Measurements from ENCODE around the gene NELL1. TPM values are rescaled to one million over a fixed set of nuclear protein-coding genes. Genes with fewer than 3 reads are reported as not detected.

Gene NELL1
- total and polyA plus RNA-seq, 2 donors (not counting 3 experiments of a cell fraction or from before 2014, with no cell fraction given), result not detected

DNA sequence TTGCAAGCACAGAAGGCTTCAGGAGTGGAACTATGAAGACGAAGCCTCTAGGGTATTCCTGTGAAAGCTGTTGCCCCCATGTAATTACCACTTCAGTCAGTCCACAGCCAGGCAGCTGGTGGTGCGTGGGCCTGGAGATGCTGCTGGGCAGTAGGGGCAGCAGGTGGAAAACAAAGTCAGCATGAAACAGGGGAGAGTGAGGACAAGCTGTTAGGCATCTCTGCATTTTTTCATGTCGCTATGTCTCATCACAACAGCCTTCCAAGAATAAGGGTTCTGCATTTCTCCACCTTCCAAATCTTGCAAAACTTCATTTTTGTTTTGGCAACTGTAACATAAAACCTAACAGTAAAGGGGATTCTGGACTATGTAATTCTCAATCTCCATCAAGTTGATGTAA lies 757.5 kb downstream of the NELL1 start:
- no peaks in the 10 kb centered on the region for H3K27me3 ChIP-seq (ENCODE audit: control insufficient read depth in 2 of 2, insufficient read depth in 2 of 2, low read length in 2 of 2)
- H3K4me3 ChIP-seq (replicated peaks in 1 of 3; ENCODE audit: insufficient read depth in 1 of 3, low read depth in 1 of 3, low read length in 3 of 3), result no peak overlapping the region
- no peak overlapping the region for H3K4me2 ChIP-seq (ENCODE audit: insufficient read depth, low read length)
- POLR2A ChIA-PET, result no interaction called here
- TF ChIP-seq, protein P1, sequence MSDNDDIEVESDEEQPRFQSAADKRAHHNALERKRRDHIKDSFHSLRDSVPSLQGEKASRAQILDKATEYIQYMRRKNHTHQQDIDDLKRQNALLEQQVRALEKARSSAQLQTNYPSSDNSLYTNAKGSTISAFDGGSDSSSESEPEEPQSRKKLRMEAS (IDR thresholded peaks at IDR 0.05; ENCODE audit: insufficient read depth, insufficient read length), result no peak
- TF ChIP-seq MYC (IDR thresholded peaks at IDR 0.05; ENCODE audit: low read depth, low read length), result no peak
- TF ChIP-seq JUN (IDR thresholded peaks at IDR 0.05; ENCODE audit: borderline replicate concordance, insufficient read depth, insufficient read length, low read depth), result no peak
- no peak for TF ChIP-seq FOS (IDR thresholded peaks at IDR 0.05; ENCODE audit: borderline replicate concordance, insufficient read depth, low read length)
- no peak for TF ChIP-seq GATA2 (IDR thresholded peaks at IDR 0.05; ENCODE audit: insufficient read depth, insufficient read length, low read depth, low read length)
- no peak for TF ChIP-seq POLR2A (IDR thresholded peaks at IDR 0.05; ENCODE audit: low read depth, low read length)
- TF ChIP-seq, protein P2, sequence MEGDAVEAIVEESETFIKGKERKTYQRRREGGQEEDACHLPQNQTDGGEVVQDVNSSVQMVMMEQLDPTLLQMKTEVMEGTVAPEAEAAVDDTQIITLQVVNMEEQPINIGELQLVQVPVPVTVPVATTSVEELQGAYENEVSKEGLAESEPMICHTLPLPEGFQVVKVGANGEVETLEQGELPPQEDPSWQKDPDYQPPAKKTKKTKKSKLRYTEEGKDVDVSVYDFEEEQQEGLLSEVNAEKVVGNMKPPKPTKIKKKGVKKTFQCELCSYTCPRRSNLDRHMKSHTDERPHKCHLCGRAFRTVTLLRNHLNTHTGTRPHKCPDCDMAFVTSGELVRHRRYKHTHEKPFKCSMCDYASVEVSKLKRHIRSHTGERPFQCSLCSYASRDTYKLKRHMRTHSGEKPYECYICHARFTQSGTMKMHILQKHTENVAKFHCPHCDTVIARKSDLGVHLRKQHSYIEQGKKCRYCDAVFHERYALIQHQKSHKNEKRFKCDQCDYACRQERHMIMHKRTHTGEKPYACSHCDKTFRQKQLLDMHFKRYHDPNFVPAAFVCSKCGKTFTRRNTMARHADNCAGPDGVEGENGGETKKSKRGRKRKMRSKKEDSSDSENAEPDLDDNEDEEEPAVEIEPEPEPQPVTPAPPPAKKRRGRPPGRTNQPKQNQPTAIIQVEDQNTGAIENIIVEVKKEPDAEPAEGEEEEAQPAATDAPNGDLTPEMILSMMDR (IDR thresholded peaks at IDR 0.05; ENCODE audit: extremely low read depth in 1 of 2, insufficient read depth in 1 of 2, low read depth in 1 of 2, low read length in 2 of 2), result no peak
- TF ChIP-seq POLR2AphosphoS5 (IDR thresholded peaks at IDR 0.05; ENCODE audit: insufficient read depth, low read depth, low read length), result no peak
- no peak for TF ChIP-seq EZH2 (IDR thresholded peaks at IDR 0.05; ENCODE audit: borderline replicate concordance, low read depth, low read length, severe bottlenecking)
- CTCF ChIA-PET, result no interaction called here
- intact Hi-C loops (cut with micrococcal nuclease), result no loop called here
- no peak overlapping the region for H3K9ac ChIP-seq (replicated peaks; ENCODE audit: extremely low read depth, insufficient read depth, low read length)
- no peaks in the 10 kb centered on the region for H3K9me3 ChIP-seq (replicated peaks; ENCODE audit: control insufficient read depth, insufficient read depth, low read length)
- no peaks in the 10 kb centered on the region for H3K9me1 ChIP-seq (replicated peaks; ENCODE audit: control insufficient read depth, extremely low read depth, insufficient read depth, low read length)
- FAIRE-seq, result no peak
- no peaks in the 10 kb centered on the region for H3K36me3 ChIP-seq (ENCODE audit: control insufficient read depth in 2 of 2, extremely low read depth in 1 of 2, insufficient read depth in 2 of 2, low read length in 2 of 2)
- BruUV-seq (replicated peaks), result no TSS peak
- H3K27ac ChIP-seq (ENCODE audit: insufficient read depth, low read depth, low read length), result no peak overlapping the region
- H3K79me2 ChIP-seq (ENCODE audit: control insufficient read depth, insufficient read depth, low read length), result no peaks in the 10 kb centered on the region
- no peak overlapping the region for H2AFZ ChIP-seq (ENCODE audit: low read depth, low read length)
- H4K20me1 ChIP-seq (replicated peaks; ENCODE audit: control insufficient read depth, extremely low read depth, insufficient read depth, low read length), result no peaks in the 10 kb centered on the region
- H3K4me1 ChIP-seq (ENCODE audit: control insufficient read depth, extremely low read depth, insufficient read depth, low read length), result no peaks in the 10 kb centered on the region
- dilution Hi-C loops (cut with MboI; ENCODE audit: extremely low pct_ligation_motif_present, low sequenced_read_pairs), result no loop called here
- no peak for DNase-seq (ENCODE audit: low read depth, low spot score)

All from endothelial cell of umbilical vein (primary cell).